ENCODE results near the gene RASSF4.

RASSF4 gene

GRCh38 chr10:44980309-44981171, 20.9 kb downstream of the RASSF4 start:
- Mint-ChIP-seq H3K27me3 (no peaks in the 10 kb centered on the region), H3K36me3 (no peaks in the 10 kb centered on the region), H3K9me3 (no peaks in the 10 kb centered on the region), H3K4me1 (no peaks in the 10 kb centered on the region), H3K4me3 (no peak overlapping the region), H3K27ac (no peak overlapping the region)

- no peaks in the 10 kb centered on the region for H3K36me3 Mint-ChIP-seq
- H3K9me3 Mint-ChIP-seq: no peaks in the 10 kb centered on the region
- H3K27ac Mint-ChIP-seq: no peak overlapping the region
- no peak overlapping the region for H3K4me3 Mint-ChIP-seq
- H3K4me1 Mint-ChIP-seq: no peaks in the 10 kb centered on the region
- no peaks in the 10 kb centered on the region for H3K27me3 Mint-ChIP-seq
These were observed 21.8 kb downstream of the RASSF4 start for GRCh38 chr10:44981172-44982113.

- Mint-ChIP-seq H3K4me1 (no peaks in the 10 kb centered on the region), H3K27me3 (no peaks in the 10 kb centered on the region), H3K27ac (no peak overlapping the region), H3K36me3 (no peaks in the 10 kb centered on the region), H3K4me3 (no peak overlapping the region), H3K9me3 (no peaks in the 10 kb centered on the region)
These were observed 22.5 kb downstream of the RASSF4 start for GRCh38 chr10:44982114-44982460.

GRCh38 chr10:44982496-44982895, 22.9 kb downstream of the RASSF4 start:
- Mint-ChIP-seq H3K4me1 (no peaks in the 10 kb centered on the region), H3K27me3 (no peaks in the 10 kb centered on the region), H3K27ac (no peak overlapping the region), H3K36me3 (no peaks in the 10 kb centered on the region), H3K9me3 (no peaks in the 10 kb centered on the region), H3K4me3 (no peak overlapping the region)

- Mint-ChIP-seq H3K4me1 (no peaks in the 10 kb centered on the region), H3K36me3 (no peaks in the 10 kb centered on the region), H3K4me3 (no peak overlapping the region), H3K27me3 (no peaks in the 10 kb centered on the region), H3K27ac (no peak overlapping the region), H3K9me3 (no peaks in the 10 kb centered on the region)
These were observed 23.7 kb downstream of the RASSF4 start for GRCh38 chr10:44983066-44983894.

GRCh38 chr10:44983895-44984278, 24.3 kb downstream of the RASSF4 start:
- Mint-ChIP-seq H3K27me3 (peaks cover 2% of the 10 kb centered on the region), H3K4me1 (no peaks in the 10 kb centered on the region), H3K4me3 (no peak overlapping the region), H3K27ac (no peak overlapping the region), H3K9me3 (no peaks in the 10 kb centered on the region), H3K36me3 (no peaks in the 10 kb centered on the region)

- Mint-ChIP-seq H3K27me3 (peaks cover 2% of the 10 kb centered on the region), H3K4me1 (no peaks in the 10 kb centered on the region), H3K36me3 (no peaks in the 10 kb centered on the region), H3K27ac (no peak overlapping the region), H3K9me3 (no peaks in the 10 kb centered on the region), H3K4me3 (no peak overlapping the region)
These were observed 25.1 kb downstream of the RASSF4 start for GRCh38 chr10:44984671-44985101.

GRCh38 chr10:44985175-44985681, 25.6 kb downstream of the RASSF4 start:
- Mint-ChIP-seq H3K4me1 (no peaks in the 10 kb centered on the region), H3K36me3 (no peaks in the 10 kb centered on the region), H3K9me3 (no peaks in the 10 kb centered on the region), H3K27ac (no peak overlapping the region), H3K4me3 (no peak overlapping the region), H3K27me3 (peaks cover 2% of the 10 kb centered on the region)

GRCh38 chr10:44986179-44986578, 26.6 kb downstream of the RASSF4 start:
- no peaks in the 10 kb centered on the region for H3K9me3 Mint-ChIP-seq
- peaks cover 2% of the 10 kb centered on the region for H3K27me3 Mint-ChIP-seq
- no peak overlapping the region for H3K4me3 Mint-ChIP-seq
- no peak overlapping the region for H3K27ac Mint-ChIP-seq
- H3K4me1 Mint-ChIP-seq: no peaks in the 10 kb centered on the region
- H3K36me3 Mint-ChIP-seq: no peaks in the 10 kb centered on the region

GRCh38 chr10:44986670-44987069, 27.1 kb downstream of the RASSF4 start:
- H3K9me3 Mint-ChIP-seq: no peaks in the 10 kb centered on the region
- peaks cover 2% of the 10 kb centered on the region for H3K27me3 Mint-ChIP-seq
- H3K27ac Mint-ChIP-seq: no peak overlapping the region
- no peaks in the 10 kb centered on the region for H3K4me1 Mint-ChIP-seq
- no peak overlapping the region for H3K4me3 Mint-ChIP-seq
- H3K36me3 Mint-ChIP-seq: peaks cover under 1% of the 10 kb centered on the region

- no peak overlapping the region for H3K4me3 Mint-ChIP-seq
These were observed 29.5 kb downstream of the RASSF4 start for GRCh38 chr10:44988957-44989585.

GRCh38 chr10:44989597-44990301, 30.1 kb downstream of the RASSF4 start:
- Mint-ChIP-seq H3K9me3 (no peaks in the 10 kb centered on the region), H3K36me3 (peaks cover 1% of the 10 kb centered on the region), H3K4me3 (no peak overlapping the region), H3K27ac (no peak overlapping the region), H3K4me1 (no peaks in the 10 kb centered on the region), H3K27me3 (peaks cover 2% of the 10 kb centered on the region)

More at GRCh38 chr10:44988957-44989585, 29.5 kb downstream of the RASSF4 start:
- Mint-ChIP-seq H3K27ac (no peak overlapping the region), H3K27me3 (peaks cover 2% of the 10 kb centered on the region), H3K4me1 (no peaks in the 10 kb centered on the region), H3K36me3 (peaks cover 1% of the 10 kb centered on the region), H3K9me3 (no peaks in the 10 kb centered on the region)

- Mint-ChIP-seq H3K27me3 (peaks cover 2% of the 10 kb centered on the region), H3K9me3 (no peaks in the 10 kb centered on the region), H3K36me3 (peaks cover 1% of the 10 kb centered on the region)
These were observed 30.7 kb downstream of the RASSF4 start for GRCh38 chr10:44990302-44990655.

GRCh38 chr10:44990965-44991364, 31.4 kb downstream of the RASSF4 start:
- Mint-ChIP-seq H3K4me3 (no peak overlapping the region), H3K27ac (no peak overlapping the region), H3K27me3 (peaks cover 2% of the 10 kb centered on the region), H3K36me3 (peaks cover 1% of the 10 kb centered on the region), H3K4me1 (peaks cover 11% of the 10 kb centered on the region), H3K9me3 (no peaks in the 10 kb centered on the region)

More at GRCh38 chr10:44990302-44990655, 30.7 kb downstream of the RASSF4 start:
- no peak overlapping the region for H3K27ac Mint-ChIP-seq
- no peak overlapping the region for H3K4me3 Mint-ChIP-seq
- peaks cover 4% of the 10 kb centered on the region for H3K4me1 Mint-ChIP-seq

Data from activated naive CD4-positive, alpha-beta T cell treated with anti-CD3 and anti-CD28 coated beads, Interleukin-2, amount 50 U/mL, for 24 hours (primary cell).